Activated CD4-positive, alpha-beta T cell treated with anti-CD3 and anti-CD28 coated beads, Interleukin-2, amount 10 ng/mL, durations not matched to agents 7 days and 5 days (primary cell): ENCODE data around the gene SYNGR4. TPM values are rescaled to one million over a fixed set of nuclear protein-coding genes. Genes with fewer than 3 reads are reported as not detected.

Experiments used
- CTCF ChIA-PET: fragments of 350-600 bp; sonication (Branson Sonifier 250); formaldehyde crosslinking; loops from one replicate; lab custom pipeline; 2021; ENCODE audit warnings: antibody characterized with exemption; lab: Charles Lee
- POLR2A ChIA-PET: fragments of 350-600 bp; sonication (Branson Sonifier 250); formaldehyde crosslinking; loops from one replicate; lab custom pipeline; 2021; ENCODE audit warnings: antibody characterized with exemption; lab: Charles Lee
- DNase-seq: peaks from one replicate; pipeline ENCODE4 v3.0.0-alpha.2; 2020
- H3K27ac Mint-ChIP-seq: one replicate; pipeline ENCODE4 v1.8.0; 2021; ENCODE audit warnings: mild to moderate bottlenecking, moderate library complexity, mixed read lengths
- H3K27me3 Mint-ChIP-seq: one replicate; pipeline ENCODE4 v1.8.0; 2021; ENCODE audit warnings: mixed read lengths
- H3K36me3 Mint-ChIP-seq: one replicate; pipeline ENCODE4 v1.8.0; 2021; ENCODE audit warnings: low read depth, mixed read lengths
- H3K4me1 Mint-ChIP-seq: one replicate; pipeline ENCODE4 v1.8.0; 2021; ENCODE audit warnings: mixed read lengths
- H3K4me3 Mint-ChIP-seq: one replicate; pipeline ENCODE4 v1.8.0; 2021; ENCODE audit warnings: mild to moderate bottlenecking, moderate library complexity, mixed read lengths
- H3K9me3 Mint-ChIP-seq: one replicate; pipeline ENCODE4 v1.8.0; 2021; ENCODE audit warnings: mixed read lengths
- total RNA-seq, 2 experiments: library from RNA; stranded (reverse); gene quantifications; one replicate each; pipeline ENCODE4 v1.2.3, GENCODE V29; 2021

SYNGR4 gene
- total RNA-seq, 2 experiments from 2014 or later = not detected

GRCh38 chr19:48344892-48345291 is 19.3 kb upstream of the SYNGR4 start:
- H3K4me1 Mint-ChIP-seq = peaks cover 3% of the 10 kb centered on the region
- ChIA-PET CTCF (no interaction called here), POLR2A (no interaction called here)
- H3K36me3 Mint-ChIP-seq = peaks cover 6% of the 10 kb centered on the region
- DNase-seq = no peak
- H3K4me3 Mint-ChIP-seq = no peak overlapping the region
- H3K27me3 Mint-ChIP-seq = no peaks in the 10 kb centered on the region
- H3K9me3 Mint-ChIP-seq = no peaks in the 10 kb centered on the region
- no peak overlapping the region for H3K27ac Mint-ChIP-seq

- Mint-ChIP-seq H3K27ac (no peak overlapping the region), H3K36me3 (peaks cover 6% of the 10 kb centered on the region), H3K27me3 (no peaks in the 10 kb centered on the region), H3K4me1 (peaks cover 4% of the 10 kb centered on the region), H3K4me3 (no peak overlapping the region), H3K9me3 (no peaks in the 10 kb centered on the region)
- no peak for DNase-seq
- ChIA-PET CTCF (interaction anchor here (0.9 to 4.0 kb wide), 3 partner anchors 12 to 25 kb away, joined by 3 to 17 read pairs (median 3); no protein-coding TSS in a partner anchor), POLR2A (no interaction called here)
Measured at GRCh38 chr19:48346191-48346590, 18.0 kb upstream of the SYNGR4 start.

DNA sequence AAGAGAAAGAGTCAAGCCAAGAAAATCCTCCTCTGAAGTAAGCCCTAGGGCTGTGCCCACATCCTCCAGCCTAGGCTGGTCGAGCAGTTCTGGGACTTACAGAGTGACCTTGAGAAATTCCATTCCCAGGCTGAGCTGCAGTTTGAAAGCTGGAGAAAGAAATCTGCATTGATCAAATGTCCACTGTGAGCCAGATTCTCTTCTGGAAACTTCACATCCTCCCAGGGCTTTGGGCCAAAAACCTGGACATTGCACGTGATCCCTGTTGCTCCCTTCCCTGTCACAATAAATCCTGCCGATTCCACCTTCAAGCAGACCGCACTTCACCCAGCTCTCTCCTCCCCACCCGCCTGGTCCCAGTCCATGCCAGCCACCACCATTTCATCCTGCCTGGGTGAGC is 16.1 kb upstream of the SYNGR4 start:
- H3K36me3 Mint-ChIP-seq = peaks cover 6% of the 10 kb centered on the region
- POLR2A ChIA-PET = no interaction called here
- peaks cover 9% of the 10 kb centered on the region for H3K4me1 Mint-ChIP-seq
- H3K27ac Mint-ChIP-seq = no peak overlapping the region
- DNase-seq = no peak
- H3K4me3 Mint-ChIP-seq = no peak overlapping the region
- CTCF ChIA-PET = interaction anchor here (0.6 to 4.0 kb wide), 4 partner anchors 14 to 885 kb away, joined by 3 to 17 read pairs (median 4); no protein-coding TSS in a partner anchor
- no peaks in the 10 kb centered on the region for H3K9me3 Mint-ChIP-seq
- no peaks in the 10 kb centered on the region for H3K27me3 Mint-ChIP-seq

DNA sequence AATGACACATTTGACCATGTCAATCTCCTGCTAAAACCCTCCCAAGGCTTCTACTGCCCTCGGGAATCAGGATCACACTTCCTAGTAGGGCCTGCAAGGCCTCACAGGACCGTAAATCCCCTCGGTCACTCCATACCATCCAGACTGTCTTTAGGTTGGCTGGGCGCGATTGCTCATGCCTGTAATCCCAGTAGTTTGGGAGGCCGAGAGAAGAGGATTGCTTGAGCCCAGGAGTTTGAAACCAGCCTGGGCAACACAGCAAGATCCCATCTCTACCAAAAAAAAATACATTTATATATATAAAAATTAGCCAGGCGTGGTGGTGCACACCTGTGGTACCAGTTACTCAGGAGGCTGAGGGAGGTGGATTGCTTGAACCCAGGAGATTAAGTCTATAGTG is 15.4 kb upstream of the SYNGR4 start:
- Mint-ChIP-seq H3K27me3 (no peaks in the 10 kb centered on the region), H3K4me3 (no peak overlapping the region), H3K27ac (no peak overlapping the region), H3K4me1 (peaks cover 9% of the 10 kb centered on the region), H3K9me3 (no peaks in the 10 kb centered on the region), H3K36me3 (peaks cover 6% of the 10 kb centered on the region)
- POLR2A ChIA-PET = no interaction called here
- DNase-seq = no peak
- CTCF ChIA-PET = interaction anchor here (4.0 kb wide), 1 partner anchor 15 kb away, joined by 17 read pairs; no protein-coding TSS in a partner anchor

GRCh38 chr19:48350856-48351255 is 13.3 kb upstream of the SYNGR4 start:
- no peak overlapping the region for H3K27ac Mint-ChIP-seq
- no peaks in the 10 kb centered on the region for H3K27me3 Mint-ChIP-seq
- CTCF ChIA-PET = interaction anchor here (0.6 to 2.4 kb wide), 7 partner anchors 10 to 157 kb away, joined by 3 to 13 read pairs (median 6); partner anchors contain the start of genes SYNGR4 and TMEM143
- no peaks in the 10 kb centered on the region for H3K9me3 Mint-ChIP-seq
- POLR2A ChIA-PET = no interaction called here
- peaks cover 9% of the 10 kb centered on the region for H3K4me1 Mint-ChIP-seq
- H3K4me3 Mint-ChIP-seq = no peak overlapping the region
- no peak for DNase-seq
- H3K36me3 Mint-ChIP-seq = peaks cover 8% of the 10 kb centered on the region

DNA sequence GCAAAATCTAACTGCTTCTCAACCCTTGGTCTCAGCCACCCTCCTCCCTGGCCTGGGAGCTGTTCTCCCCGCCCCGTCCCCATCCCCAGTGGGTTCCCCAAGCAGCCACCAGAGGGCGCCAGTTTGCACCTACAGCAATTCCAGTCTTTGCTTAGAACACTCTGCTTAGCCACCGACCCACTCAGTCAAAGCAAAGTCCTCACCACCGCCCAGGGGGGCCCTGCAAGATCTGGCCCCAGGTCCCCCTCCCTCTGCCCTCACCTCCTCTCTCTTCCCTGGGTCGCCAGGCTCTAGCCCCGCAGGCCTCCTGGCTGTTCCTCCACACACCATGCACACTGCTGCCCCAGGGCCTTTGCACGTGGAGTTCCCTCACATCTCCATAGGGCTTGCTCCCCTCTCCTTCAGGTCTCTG is 12.8 kb upstream of the SYNGR4 start:
- Mint-ChIP-seq H3K4me3 (no peak overlapping the region), H3K36me3 (peaks cover 8% of the 10 kb centered on the region), H3K9me3 (no peaks in the 10 kb centered on the region), H3K4me1 (peaks cover 9% of the 10 kb centered on the region), H3K27ac (no peak overlapping the region), H3K27me3 (no peaks in the 10 kb centered on the region)
- ChIA-PET CTCF (interaction anchor here (0.6 to 2.4 kb wide), 7 partner anchors 11 to 157 kb away, joined by 3 to 13 read pairs (median 6); partner anchors contain the start of genes SYNGR4 and TMEM143), POLR2A (no interaction called here)
- DNase-seq = peak; percentile 86

- Mint-ChIP-seq H3K9me3 (no peaks in the 10 kb centered on the region), H3K36me3 (peaks cover 2% of the 10 kb centered on the region), H3K27me3 (no peaks in the 10 kb centered on the region), H3K4me1 (peaks cover 6% of the 10 kb centered on the region), H3K27ac (no peak overlapping the region), H3K4me3 (no peak overlapping the region)
- CTCF ChIA-PET = interaction anchor here (0.6 to 0.9 kb wide), 2 partner anchors 21 to 218 kb away, joined by 3 read pairs; no protein-coding TSS in a partner anchor
- POLR2A ChIA-PET = no interaction called here
- DNase-seq = no peak
Measured at GRCh38 chr19:48353677-48354076, 10.5 kb upstream of the SYNGR4 start.

GRCh38 chr19:48354332-48354992 is 9.7 kb upstream of the SYNGR4 start:
- ChIA-PET POLR2A (no interaction called here), CTCF (interaction anchor here (0.9 kb wide), 1 partner anchor 21 kb away, joined by 3 read pairs; no protein-coding TSS in a partner anchor)
- no peak for DNase-seq
- Mint-ChIP-seq H3K27me3 (no peaks in the 10 kb centered on the region), H3K4me3 (no peak overlapping the region), H3K27ac (no peak overlapping the region), H3K9me3 (no peaks in the 10 kb centered on the region), H3K4me1 (peaks cover 6% of the 10 kb centered on the region), H3K36me3 (peaks cover 2% of the 10 kb centered on the region)

DNA sequence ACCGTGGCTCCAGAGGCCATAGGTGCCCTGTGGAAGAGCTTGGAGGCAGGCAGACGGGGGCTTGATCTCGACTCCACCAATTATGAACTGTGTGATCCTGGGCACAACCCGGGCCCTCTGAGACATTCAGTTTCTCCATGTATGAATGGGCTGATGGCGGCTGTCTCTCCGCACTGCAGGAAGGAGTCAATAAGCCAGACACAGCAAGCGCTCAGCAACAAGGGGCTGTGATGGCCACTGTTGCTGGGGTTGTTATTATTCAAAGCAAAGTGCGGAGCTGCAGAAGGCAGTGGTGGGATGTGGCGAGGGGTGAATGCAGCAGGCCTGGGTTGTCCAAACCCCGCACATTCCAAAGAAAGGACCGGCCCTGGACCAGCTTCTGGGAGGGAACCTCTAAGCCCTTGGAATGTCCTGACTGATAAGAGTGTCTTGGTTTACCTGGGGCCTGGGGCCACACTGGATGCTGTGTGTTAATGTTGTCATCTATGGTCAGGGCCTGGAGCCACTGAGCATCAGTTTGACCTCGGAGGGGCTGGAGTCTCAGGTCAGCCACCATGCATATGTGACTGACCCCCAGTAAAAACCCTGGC is 8.7 kb upstream of the SYNGR4 start:
- Mint-ChIP-seq H3K4me1 (peaks cover 6% of the 10 kb centered on the region), H3K4me3 (no peak overlapping the region), H3K9me3 (no peaks in the 10 kb centered on the region), H3K27ac (no peak overlapping the region), H3K27me3 (no peaks in the 10 kb centered on the region), H3K36me3 (peaks cover 2% of the 10 kb centered on the region)
- DNase-seq = no peak
- ChIA-PET POLR2A (no interaction called here), CTCF (no interaction called here)

DNA sequence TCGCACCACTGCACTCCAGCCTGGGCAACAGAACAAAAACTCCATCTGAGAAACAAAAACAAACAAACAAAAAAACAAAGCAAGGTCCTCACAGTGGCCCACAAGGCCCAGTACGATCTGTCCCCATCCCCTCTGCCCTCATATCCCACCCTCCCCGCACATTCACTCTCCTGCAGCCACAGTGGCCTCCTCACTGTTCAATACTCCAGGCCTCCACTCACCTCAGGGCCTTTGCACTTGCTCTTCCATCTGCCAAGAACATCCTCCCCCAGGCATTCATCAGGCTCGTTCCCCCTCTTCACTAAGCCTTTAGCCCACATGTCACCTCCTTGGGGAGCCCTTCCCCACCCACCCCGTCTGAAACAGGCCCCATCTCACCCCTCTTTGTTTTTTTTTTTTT is 5.0 kb upstream of the SYNGR4 start:
- POLR2A ChIA-PET = no interaction called here
- H3K4me1 Mint-ChIP-seq = peaks cover 12% of the 10 kb centered on the region
- no peak overlapping the region for H3K4me3 Mint-ChIP-seq
- H3K27me3 Mint-ChIP-seq = no peaks in the 10 kb centered on the region
- no peaks in the 10 kb centered on the region for H3K9me3 Mint-ChIP-seq
- CTCF ChIA-PET = interaction anchor here (3.1 kb wide), 1 partner anchor 25 kb away, joined by 11 read pairs; no protein-coding TSS in a partner anchor
- H3K36me3 Mint-ChIP-seq = peaks cover 11% of the 10 kb centered on the region
- no peak for DNase-seq
- no peak overlapping the region for H3K27ac Mint-ChIP-seq

DNA sequence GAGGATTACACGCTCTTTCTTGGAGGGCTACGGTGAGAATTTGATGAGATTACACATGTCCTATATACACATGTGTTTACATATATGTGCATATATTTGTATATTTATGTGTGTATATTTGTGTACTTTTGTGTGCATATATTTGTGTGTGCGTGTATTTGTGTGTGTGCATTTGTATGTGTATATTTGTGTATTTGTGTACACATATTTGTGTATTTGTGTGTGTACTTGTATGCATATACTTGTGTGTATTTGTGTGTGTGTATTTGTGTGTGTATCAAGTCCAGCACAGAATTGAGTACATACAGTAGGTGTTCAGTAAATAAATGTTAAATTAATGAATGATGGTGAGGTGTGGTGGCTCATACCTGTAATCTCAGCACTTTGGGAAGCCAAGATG is 2.3 kb upstream of the SYNGR4 start:
- H3K27ac Mint-ChIP-seq = peak overlapping the region; percentile 58
- no peak overlapping the region for H3K4me3 Mint-ChIP-seq
- H3K4me1 Mint-ChIP-seq = peaks cover 20% of the 10 kb centered on the region
- H3K27me3 Mint-ChIP-seq = no peaks in the 10 kb centered on the region
- peaks cover 9% of the 10 kb centered on the region for H3K36me3 Mint-ChIP-seq
- H3K9me3 Mint-ChIP-seq = no peaks in the 10 kb centered on the region
- DNase-seq = no peak
- ChIA-PET CTCF (interaction anchor here (1.1 to 1.8 kb wide), 4 partner anchors 12 to 128 kb away, joined by 3 to 13 read pairs (median 6); no protein-coding TSS in a partner anchor), POLR2A (no interaction called here)

DNA sequence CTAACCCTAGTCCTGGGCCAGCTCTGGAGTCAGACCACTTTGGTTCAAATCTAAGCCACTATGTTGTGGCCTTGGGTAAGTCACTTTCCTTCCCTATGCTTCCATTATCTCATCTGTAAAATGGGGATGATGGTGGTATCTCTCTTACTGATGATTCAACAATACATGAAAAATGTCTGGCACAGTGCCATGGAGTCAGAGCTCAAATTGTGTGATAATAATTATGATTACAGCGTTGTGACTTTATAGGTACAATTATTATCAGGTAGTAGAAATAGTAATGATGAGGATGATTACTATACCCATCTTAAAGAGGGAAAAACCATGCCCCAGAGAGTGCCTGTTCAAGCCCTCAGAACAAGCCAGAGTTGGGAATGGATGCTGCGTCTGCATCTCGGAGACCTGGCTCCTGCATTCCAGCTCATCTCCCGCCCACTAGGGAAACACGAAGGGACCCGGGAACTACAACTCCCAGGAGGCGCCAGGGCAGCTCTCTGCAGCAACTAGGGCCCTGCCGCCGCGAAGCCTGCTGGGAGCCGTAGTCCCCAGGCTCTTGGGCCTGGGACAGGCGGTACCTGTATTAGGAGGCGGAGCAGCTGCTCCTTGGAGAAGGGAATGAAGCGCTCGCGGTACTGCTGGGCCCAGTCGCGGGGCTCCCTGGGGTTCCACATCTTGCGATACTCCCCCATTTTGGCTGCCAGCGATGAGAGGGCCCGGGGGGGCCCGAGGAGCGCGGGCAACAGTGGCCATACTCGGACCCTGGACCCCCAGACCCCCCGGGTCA is 1.3 kb upstream of the SYNGR4 start:
- CTCF ChIA-PET = interaction anchor here (0.6 to 1.8 kb wide), 12 partner anchors 9 to 143 kb away, joined by 3 to 13 read pairs (median 4); partner anchors contain the start of gene KDELR1
- peak overlapping the region; percentile 92 for H3K27ac Mint-ChIP-seq
- H3K9me3 Mint-ChIP-seq = no peaks in the 10 kb centered on the region
- no peaks in the 10 kb centered on the region for H3K27me3 Mint-ChIP-seq
- peak overlapping the region; percentile 79 for H3K4me3 Mint-ChIP-seq
- peak; percentile 93 for DNase-seq
- POLR2A ChIA-PET = interaction anchor here (1.2 kb wide), 2 partner anchors 29 to 41 kb away, joined by 4 to 5 read pairs; a partner anchor contains a TSS
- peaks cover 9% of the 10 kb centered on the region for H3K36me3 Mint-ChIP-seq
- peaks cover 20% of the 10 kb centered on the region for H3K4me1 Mint-ChIP-seq
